HUDEP-2 (cell line): Measurements from ENCODE around the gene HIRA.
"Not testable (repeated sequence)": the region's sequence is repeated elsewhere in the genome, so short reads cannot be mapped to it uniquely, and the experiment has no call there.

Experiments used
- DNase-seq, 76 experiments: peaks; one replicate each; lab custom pipeline; 2025; ENCODE audit not compliant: unreplicated experiment in 76 of 76; lab: John Stamatoyannopoulos, UW

The HIRA gene

DNA sequence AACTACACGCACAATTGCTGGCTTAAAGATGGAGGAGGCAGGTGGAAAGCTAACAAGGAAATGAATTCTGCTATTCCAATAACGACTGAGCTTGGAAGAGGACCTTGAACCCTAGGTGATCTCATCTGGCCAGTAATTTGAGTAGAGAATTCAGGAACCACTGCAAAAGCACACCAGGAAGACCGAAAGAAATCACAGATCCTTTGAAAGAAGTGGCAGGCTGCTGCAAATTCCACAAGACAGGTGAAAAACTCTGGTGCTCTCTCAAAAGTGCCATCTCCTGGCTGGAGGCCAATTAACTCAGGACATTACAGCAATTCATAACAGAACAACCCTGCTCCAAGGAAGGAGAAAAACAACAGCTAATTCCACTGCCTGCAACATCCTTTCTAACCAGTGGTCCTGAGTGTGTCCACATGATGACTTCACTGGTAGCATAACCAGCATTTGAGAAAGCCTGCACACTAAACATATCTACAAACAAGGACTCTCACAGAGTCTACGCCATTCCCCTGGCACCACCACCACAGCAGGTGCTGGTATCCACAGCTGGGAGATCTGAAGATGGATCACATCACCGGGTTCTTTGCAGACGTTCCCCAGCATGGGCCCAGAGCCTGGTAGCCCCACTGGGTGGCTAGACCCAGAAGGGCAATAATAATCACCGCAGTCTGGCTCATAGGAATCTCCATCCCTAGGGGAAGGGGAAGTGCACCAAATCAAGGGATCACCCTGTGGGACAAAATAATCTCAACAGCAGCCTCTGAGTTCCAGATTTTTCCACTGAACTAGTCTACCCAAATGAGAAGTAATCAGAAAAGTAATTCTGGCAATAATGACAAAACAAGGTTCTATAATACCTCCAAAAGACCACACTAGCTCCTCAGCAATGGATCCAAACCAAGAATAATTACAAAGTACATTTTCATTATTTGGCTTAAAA lies 95.1 kb downstream of the HIRA start:
- DNase-seq = no peak

DNA sequence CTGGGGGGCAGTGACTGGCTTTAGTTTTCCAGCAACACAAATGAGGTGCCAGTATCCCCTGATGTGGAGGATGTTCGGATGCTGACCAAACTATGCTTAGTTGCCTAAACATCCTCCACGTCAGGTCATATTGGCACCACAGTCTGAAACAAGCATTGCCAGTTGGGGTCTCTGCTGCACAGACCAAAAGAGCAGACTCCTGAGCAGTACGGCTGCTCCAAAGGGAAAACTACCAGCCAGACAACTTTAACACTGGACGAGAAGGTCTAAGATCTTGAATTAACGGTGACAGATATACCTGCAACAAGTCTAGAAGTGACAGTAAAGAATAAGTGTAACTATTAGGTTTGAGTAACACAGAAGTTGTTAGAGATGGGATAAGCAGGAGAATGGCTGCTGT lies 99.6 kb downstream of the HIRA start:
- no peak for DNase-seq

GRCh38 chr22:19331474-19331873 lies 100.1 kb downstream of the HIRA start:
- no peak for DNase-seq

DNA sequence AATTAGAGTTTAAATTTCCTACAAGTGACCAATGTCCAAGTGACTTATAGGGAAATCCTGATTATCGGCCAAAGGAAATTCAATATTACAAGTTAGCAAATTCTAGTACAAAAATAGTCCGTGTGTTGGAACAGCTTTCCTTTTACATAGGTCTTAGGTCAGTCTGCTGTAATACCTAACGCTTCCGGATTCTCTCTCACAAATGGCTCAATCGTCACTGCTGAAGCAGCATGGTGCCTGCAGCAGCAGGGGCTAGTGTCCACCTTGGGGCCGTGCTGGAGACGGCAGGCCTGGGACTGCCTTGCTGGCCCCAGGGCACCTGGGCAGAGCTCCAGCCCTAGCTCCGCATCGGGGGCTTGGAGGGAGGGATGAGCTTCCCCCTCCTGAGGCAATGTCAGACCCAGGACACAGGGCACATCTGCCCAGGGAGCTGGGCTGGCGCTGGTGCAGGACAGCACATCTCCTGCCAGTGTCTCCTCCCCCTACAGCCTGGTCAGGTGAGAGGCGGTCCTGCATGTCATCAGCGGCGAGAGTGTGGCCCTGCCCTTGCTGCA lies 100.6 kb downstream of the HIRA start:
- DNase-seq = no peak

- not testable (repeated sequence) for DNase-seq
These were observed 101.3 kb downstream of the HIRA start for GRCh38 chr22:19330205-19330604.

DNA sequence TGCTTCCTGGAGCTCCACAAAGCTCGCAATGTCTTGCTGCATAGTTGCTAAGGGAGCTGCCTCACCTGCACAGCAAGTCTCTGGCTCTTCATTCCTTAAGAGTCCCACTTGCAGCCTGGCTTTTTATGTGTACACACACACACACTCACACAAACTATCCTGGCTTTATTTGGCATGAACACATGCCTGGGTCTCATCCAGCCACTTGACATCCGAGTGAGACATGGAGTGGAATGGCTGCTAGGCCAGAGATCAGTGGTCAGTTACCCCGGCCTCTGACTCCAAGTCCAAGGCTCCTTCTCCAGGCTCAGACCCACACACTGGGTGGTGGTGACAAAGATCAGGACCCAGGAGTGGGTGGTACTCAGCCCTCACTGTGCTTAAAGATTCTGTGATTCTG lies 102.1 kb downstream of the HIRA start:
- DNase-seq = no peak

DNA sequence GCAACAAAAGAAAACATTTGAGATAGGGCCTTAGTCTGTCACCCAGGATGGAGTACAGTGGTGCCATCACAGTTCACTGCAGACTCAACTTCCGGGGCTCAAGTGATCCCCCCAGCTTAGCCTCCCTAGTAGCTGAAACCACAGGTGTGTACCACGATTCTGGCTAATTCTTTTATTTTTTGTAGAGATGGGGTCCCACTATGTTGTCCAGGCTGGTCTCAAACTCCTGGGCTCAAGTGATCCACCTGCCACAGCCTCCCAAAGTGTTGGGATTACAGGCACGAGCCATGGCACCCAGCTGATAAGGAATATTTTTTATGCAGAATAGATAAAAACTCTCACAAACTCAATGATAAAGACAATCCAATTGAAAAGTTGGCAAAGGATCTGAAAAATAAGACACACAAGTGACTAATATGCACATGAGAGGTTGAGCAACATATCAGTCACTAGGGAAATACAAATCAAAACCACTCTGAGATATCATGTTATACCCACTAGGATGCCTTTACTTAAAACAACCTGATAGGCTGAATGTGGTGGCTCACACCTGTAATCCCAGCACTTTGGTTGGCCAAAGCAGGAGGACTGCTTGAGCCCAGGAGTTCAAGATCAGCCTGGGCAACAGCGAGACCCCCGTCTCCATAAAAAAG lies 106.1 kb downstream of the HIRA start:
- no peak for DNase-seq

DNA sequence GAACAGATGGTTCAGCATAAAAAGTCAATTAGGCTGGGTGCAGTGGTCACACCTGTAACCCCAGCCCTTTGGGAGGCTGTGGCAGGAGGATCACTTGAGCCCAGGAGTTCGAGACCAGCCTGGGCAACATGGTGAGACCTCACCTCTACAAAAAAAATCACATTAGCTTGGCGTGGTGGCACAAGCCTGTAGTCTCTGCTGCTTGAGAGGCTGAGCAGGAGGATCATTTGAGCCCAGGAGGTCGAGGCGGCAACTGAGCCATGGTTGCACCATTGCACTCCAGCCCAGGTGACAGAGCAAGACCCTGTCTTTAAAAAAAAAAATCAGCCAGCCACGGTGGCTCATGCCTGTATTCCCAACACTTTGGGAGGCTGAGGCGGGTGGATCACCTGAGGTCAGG lies 108.1 kb downstream of the HIRA start:
- DNase-seq = not testable (repeated sequence)

- DNase-seq = no peak
These were observed 109.8 kb downstream of the HIRA start for GRCh38 chr22:19321757-19322156.

DNA sequence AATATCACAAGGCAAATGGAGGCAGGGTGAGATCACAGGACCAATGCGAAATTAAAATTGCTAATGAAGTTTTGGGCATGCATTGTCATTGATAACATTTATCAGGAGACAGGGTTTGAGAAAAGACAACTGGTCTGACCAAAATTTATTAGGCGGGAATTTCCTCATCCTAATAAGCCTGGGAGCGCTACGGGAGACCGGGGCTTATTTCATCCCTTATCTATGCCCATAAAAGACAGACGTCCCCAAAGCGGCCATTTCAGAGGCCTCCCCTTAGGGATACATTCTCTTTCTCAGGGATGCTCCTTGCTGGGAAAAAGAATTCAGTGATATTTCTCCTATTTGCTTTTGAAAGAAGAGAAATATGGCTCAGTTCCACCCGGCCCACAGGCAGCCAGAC lies 111.4 kb downstream of the HIRA start:
- not testable (repeated sequence) for DNase-seq

GRCh38 chr22:19319281-19319680 lies 112.3 kb downstream of the HIRA start:
- no peak for DNase-seq

DNA sequence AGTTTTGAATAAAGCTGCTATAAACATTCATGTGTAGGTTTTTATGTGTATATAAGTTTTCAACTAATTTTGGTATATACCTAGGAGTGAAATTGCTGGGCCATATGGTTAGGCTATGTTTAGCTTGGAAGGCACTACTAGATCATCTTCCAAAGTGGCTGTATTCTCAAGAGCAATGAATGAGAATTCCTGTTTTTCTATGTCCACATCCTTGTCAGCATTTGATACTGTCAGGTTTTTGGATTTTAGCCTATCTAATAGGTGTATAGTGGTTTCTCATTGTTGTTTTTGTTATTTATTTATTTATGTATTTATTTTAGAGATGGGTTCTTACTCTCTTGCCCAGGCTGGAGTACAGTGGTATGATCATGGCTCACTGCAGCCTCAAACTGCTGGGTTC lies 113.7 kb downstream of the HIRA start:
- no peak for DNase-seq

GRCh38 chr22:19307872-19308271 lies 123.7 kb downstream of the HIRA start:
- no peak for DNase-seq

DNA sequence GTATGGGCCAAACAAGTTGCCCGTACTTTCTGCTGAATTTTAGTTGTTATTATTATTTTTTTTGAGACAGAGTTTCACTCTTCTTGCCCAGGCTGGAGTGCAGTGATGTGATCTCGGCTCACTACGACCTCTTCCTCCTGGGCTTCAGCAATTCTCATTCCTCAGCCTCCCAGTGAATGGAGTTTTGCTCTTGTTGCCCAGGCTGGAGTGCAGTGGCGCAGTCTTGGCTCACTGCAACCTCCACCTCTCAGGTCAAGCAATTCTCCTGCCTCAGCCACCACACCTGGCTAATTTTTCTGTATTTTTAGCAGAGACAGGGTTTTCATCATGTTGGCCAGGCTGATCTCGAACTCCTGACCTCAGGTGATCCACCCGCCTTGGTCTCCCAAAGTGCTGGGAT lies 125.0 kb downstream of the HIRA start:
- DNase-seq = not testable (repeated sequence)

GRCh38 chr22:19304547-19304946 lies 127.0 kb downstream of the HIRA start:
- no peak for DNase-seq

DNA sequence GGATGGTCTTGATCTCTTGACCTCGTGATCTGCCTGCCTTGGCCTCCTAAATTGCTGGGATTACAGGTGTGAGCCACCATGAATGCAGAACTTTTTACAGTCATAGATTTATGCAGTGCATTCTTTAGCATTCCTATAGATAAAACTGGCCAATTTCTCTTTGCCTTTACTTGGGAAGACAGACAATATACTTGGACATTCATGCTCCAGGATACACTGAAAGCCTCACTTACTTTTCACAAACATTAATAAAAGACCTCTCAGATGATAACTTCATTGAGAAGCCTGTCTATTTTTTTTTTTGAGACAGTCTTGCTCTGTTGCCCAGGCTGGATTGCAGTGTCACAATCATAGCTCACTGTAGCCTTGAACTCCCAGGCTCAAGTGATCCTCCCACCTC lies 127.7 kb downstream of the HIRA start:
- DNase-seq = no peak

- DNase-seq = no peak
These were observed 135.8 kb downstream of the HIRA start for GRCh38 chr22:19295733-19296132.

DNA sequence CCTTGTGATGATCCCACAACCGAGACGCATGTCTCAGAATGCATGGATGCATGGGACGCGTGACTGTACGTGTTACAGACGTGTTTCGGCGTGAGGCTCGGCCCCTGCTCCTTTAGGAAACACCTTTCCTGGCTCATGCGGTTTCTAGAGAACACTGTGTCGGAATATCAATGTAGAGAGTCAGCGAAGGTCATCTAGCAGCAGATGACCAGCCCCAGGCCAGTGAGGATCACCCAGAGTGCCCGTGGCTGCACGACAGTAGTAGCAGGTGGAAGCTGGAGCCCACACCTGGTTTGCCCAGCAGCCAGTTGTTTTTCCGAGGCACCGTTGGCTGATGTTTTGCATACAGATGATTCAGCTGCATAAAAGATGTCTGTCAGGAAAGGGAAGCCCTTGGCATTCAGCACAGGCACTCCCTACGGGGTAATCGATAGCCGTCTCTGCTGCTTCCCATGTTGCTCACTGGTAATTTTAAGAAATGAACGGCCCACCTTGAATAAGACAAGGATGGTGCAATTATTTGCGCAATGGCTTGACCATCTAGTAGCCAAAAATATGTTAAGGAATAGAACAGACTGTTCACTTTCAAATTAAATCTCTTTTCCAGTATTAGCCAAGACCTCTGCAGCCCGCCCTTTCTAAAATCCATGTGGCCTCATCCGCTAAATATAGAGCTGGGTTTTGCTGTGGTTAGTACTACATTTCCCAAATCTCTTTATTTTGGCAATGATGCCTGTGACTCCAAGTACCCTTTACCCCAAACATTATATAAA lies 138.9 kb downstream of the HIRA start:
- no peak for DNase-seq

DNA sequence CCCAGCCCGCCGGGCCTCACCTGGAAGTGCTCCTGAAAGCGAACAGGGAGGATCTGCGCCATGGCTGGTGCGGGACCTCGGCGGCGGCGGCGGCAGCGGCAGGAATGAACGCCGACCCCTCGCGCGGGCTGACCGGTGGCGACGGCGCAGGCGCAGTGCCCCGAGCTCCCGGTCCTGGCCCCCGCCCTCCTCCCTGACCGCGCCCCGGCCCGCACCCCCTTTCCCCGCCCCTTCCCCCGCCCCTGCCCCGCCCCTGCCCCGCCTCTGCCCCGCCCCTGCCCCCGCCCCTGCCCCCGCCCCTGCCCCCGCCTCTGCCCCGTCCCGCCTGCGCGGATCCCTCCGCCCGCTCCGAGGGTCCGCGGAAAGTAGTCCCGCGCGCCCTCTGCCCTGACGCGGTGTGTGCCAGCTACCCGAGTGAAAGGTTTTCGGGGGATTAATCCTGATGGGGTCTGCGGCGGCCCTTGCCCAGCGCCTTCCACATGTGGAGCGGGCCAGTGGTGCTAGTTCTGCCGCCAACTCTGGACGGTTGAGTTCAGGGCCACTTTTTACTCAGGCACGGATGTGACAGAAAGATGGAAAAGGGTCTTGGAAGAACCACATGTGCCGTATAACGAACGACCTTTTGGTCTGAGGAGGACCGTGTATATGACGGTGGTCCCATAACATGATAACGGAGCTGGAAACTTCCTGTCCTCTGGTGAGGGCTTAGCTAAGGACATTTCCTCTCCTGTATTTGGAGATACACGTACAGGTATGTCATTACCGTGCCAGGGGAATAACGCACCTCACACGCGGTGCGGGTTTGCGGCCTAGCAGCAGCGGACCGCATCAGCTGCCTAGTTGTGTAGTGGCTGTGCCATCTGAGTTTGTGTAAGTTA lies 139.7 kb downstream of the HIRA start, which contains the start of gene CLTCL1:
Gene CLTCL1 (minus strand): TSS at position 140 of the 878 bp plus-strand sequence. CDS start 78 bp downstream, at position 62.
- peak in 64 of 76 experiments; percentile 10 to 82 (median 60) for DNase-seq

DNA sequence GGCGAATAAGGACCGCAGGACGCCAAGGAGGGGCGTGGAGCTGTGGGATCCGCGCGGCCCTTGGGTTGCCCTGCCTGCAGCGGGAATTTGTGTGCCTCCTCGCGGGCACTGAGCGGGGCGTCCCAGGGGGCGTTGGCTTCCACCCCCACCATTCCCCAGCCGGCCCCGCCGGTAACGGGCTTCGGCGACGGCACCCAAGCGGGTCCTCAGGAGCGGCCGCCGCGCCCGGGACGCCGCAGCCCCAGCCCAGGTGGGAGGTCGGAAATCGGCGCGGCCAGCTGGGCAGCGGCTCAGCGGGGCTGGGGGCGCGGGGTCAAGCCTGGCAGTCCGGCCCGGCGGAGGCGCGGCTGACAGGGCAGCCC lies 140.3 kb downstream of the HIRA start:
- DNase-seq = peak in 19 of 76 experiments; percentile 7 to 40 (median 22)
